ENCODE measurements around the gene WNT3A. TPM values are rescaled to one million over a fixed set of nuclear protein-coding genes. Genes with fewer than 3 reads are reported as not detected.
"Not testable (repeated sequence)": the region's sequence is repeated elsewhere in the genome, so short reads cannot be mapped to it uniquely, and the experiment has no call there.

The WNT3A gene
- total and polyA plus RNA-seq, 3 donors from 2014 or later: 0.08 to 0.19 (median 0.13) TPM

GRCh38 chr1:227970076-227970995, 36.5 kb upstream of the WNT3A start:
- WGBS, 2 donors: 93% methylated on average over 26 to 36 of the region's 36 CpGs
- H3K4me1 ChIP-seq; H3K4me3 ChIP-seq; intact Hi-C loops (cut with DNase I; ENCODE audit: low total_unique reads); H3K36me3 ChIP-seq (ENCODE audit: low read depth, missing control alignments); H3K9me3 ChIP-seq; DNase-seq; H3K27ac ChIP-seq; H3K27me3 ChIP-seq: not testable (repeated sequence)

GRCh38 chr1:227971216-227971615, 35.6 kb upstream of the WNT3A start:
- H3K36me3 ChIP-seq (ENCODE audit: low read depth, missing control alignments); H3K4me1 ChIP-seq; H3K27ac ChIP-seq; H3K9me3 ChIP-seq; intact Hi-C loops (cut with DNase I; ENCODE audit: low total_unique reads); H3K27me3 ChIP-seq; H3K4me3 ChIP-seq; DNase-seq: not testable (repeated sequence)
- 97 to 98% methylated on average over 8 to 10 of the region's 17 CpGs for WGBS, 2 donors

DNA sequence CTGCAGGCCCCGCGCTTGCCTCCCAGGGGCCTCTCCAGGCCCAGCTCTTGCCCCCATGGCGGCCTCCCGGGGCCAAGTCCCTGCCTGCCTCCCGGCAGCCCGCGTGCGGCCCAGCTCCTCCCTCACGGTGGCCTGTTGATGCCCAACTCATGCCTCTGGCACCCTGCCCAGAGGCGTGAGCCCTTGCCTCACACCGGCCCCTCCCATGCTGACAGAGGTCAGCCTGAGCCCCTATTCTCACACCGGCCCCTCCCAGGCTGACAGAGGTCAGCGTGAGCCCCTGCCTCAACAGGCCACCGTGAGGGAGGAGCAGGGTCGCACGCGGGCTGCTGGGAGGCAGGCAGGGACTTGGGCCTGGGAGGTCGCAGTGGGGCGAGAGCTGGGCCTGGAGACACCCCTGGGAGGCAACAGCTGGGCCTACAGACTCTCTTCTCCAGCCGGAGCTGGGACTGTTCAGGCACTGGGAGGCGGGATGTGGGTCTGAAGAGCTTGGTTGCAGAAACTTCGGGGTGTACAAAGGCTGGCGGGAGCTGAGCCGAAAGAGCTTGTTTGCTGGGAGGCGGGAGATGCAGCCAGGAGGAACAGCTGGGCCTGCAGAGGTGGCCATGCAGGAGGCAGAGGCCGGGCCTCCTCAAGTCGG, 35.0 kb upstream of the WNT3A start:
- H3K27me3 ChIP-seq; H3K27ac ChIP-seq; H3K36me3 ChIP-seq (ENCODE audit: low read depth, missing control alignments); H3K4me1 ChIP-seq; DNase-seq; H3K9me3 ChIP-seq; H3K4me3 ChIP-seq; intact Hi-C loops (cut with DNase I; ENCODE audit: low total_unique reads): not testable (repeated sequence)
- 88 to 100% methylated on average over 3 to 25 of the region's 27 CpGs for WGBS, 2 donors

DNA sequence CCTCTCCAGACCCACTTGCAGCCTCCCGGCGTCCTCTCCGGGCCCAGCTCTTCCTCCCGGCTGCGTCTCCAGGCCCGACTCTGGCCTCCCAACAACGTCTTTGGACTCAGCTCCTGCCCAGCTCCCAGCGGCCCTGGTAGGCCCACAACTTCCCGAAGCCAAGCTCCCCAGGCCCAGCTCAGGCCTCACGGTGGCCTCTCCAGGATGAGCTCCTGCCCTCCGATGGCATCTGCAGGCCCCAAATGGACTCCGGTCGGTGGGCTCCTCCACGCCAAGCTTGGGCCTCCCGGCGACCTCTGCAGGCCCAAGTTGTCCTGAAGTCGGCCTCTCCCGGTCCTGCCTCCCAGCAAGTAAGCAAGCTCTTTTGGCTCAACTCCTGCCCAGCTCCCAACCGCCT, 34.5 kb upstream of the WNT3A start:
- H3K4me1 ChIP-seq; H3K36me3 ChIP-seq (ENCODE audit: low read depth, missing control alignments); H3K4me3 ChIP-seq; intact Hi-C loops (cut with DNase I; ENCODE audit: low total_unique reads); H3K27me3 ChIP-seq; DNase-seq; H3K27ac ChIP-seq; H3K9me3 ChIP-seq: not testable (repeated sequence)
- 86 to 100% methylated on average over 4 to 18 of the region's 19 CpGs for WGBS, 2 donors

GRCh38 chr1:227972843-227973374, 33.9 kb upstream of the WNT3A start:
- H3K4me3 ChIP-seq; H3K4me1 ChIP-seq; intact Hi-C loops (cut with DNase I; ENCODE audit: low total_unique reads); H3K27ac ChIP-seq; H3K27me3 ChIP-seq; H3K36me3 ChIP-seq (ENCODE audit: low read depth, missing control alignments); H3K9me3 ChIP-seq: not testable (repeated sequence)
- 74 to 80% methylated on average over 1 to 19 of the region's 22 CpGs for WGBS, 2 donors
- peak; percentile 33 for DNase-seq

GRCh38 chr1:227973724-227974288, 33.0 kb upstream of the WNT3A start:
- H3K4me1 ChIP-seq; H3K27ac ChIP-seq; DNase-seq; H3K36me3 ChIP-seq (ENCODE audit: low read depth, missing control alignments); H3K27me3 ChIP-seq; H3K4me3 ChIP-seq; intact Hi-C loops (cut with DNase I; ENCODE audit: low total_unique reads); H3K9me3 ChIP-seq: not testable (repeated sequence)
- WGBS, 2 donors: 89 to 94% methylated on average over 12 to 25 of the region's 32 CpGs

GRCh38 chr1:227975583-227976283, 31.1 kb upstream of the WNT3A start:
- H3K36me3 ChIP-seq (ENCODE audit: low read depth, missing control alignments); H3K9me3 ChIP-seq; H3K27ac ChIP-seq; DNase-seq; intact Hi-C loops (cut with DNase I; ENCODE audit: low total_unique reads); H3K4me1 ChIP-seq; H3K4me3 ChIP-seq; H3K27me3 ChIP-seq: not testable (repeated sequence)
- WGBS, 2 donors: 84 to 85% methylated on average over 13 to 18 of the region's 21 CpGs

- DNase-seq: no peak
- Histone ChIP-seq H3K4me1 (no peaks in the 10 kb centered on the region), H3K4me3 (no peak overlapping the region), H3K36me3 (ENCODE audit: low read depth, missing control alignments) (no peaks in the 10 kb centered on the region), H3K27ac (no peak overlapping the region), H3K9me3 (no peaks in the 10 kb centered on the region), H3K27me3 (no peaks in the 10 kb centered on the region)
- TF ChIP-seq POLR2A (IDR thresholded peaks at IDR 0.05) (no peak), CTCF (IDR thresholded peaks at IDR 0.05) (no peak)
- intact Hi-C loops (cut with DNase I; ENCODE audit: low total_unique reads): no loop called here
- WGBS, 2 donors: 94 to 96% methylated on average over 2 of the region's 2 CpGs
Observed at GRCh38 chr1:227987181-227987580, 19.6 kb upstream of the WNT3A start.
